UCSD-AML1 (cell line): ENCODE data around the gene GLT1D1.
"Not testable (repeated sequence)": the region's sequence is repeated elsewhere in the genome, so short reads cannot be mapped to it uniquely, and the experiment has no call there.

ENCODE experiments used
- DNase-seq: peaks from one replicate; lab custom pipeline; 2025; ENCODE audit not compliant: unreplicated experiment; lab: John Stamatoyannopoulos, UW

The GLT1D1 gene

GRCh38 chr12:128852885-128853599 is at the start of gene GLT1D1:
GLT1D1 (plus strand) TSS chr12:128853478; CDS start chr12:128853582, 104 bp downstream.
- DNase-seq = no peak

DNA sequence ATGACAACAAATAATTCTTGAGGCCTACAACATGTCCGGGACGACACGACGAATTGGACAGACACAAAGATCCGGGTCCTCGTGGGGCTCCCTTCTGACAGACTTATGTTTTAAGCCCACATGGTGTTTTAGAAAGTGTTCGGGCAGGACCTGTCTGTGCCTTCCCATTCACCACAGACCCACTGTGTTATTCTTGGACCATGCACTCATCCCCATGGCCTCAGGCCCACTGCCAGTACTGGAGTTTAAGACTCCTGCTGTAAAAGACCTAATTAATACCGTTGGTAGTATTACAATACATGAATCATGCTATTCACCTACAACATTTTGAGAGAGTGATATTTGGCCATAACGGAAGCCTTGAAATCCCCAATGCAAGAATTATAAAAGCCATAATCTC is 49.5 kb upstream of the GLT1D1 start:
- DNase-seq = no peak

GRCh38 chr12:128804762-128805161 is 48.5 kb upstream of the GLT1D1 start:
- no peak for DNase-seq

DNA sequence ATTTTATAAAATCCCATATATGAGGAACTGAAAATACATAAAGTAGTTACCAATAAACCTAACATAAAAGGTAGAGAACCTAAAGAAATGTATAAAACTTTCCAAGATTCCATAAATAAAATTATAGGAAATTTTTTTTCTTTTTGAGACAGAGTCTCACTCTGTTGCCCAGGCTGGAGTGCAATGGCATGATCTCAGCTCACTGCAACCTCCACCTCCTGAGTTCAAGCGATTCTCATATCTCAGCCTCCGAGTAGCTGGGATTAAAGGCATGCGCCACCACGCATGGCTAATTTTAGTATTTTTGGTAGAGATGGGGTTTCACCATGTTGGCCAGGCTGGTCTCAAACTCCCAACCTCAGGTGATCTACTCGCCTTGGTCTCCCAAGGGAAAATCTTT is 47.9 kb upstream of the GLT1D1 start:
- not testable (repeated sequence) for DNase-seq

DNA sequence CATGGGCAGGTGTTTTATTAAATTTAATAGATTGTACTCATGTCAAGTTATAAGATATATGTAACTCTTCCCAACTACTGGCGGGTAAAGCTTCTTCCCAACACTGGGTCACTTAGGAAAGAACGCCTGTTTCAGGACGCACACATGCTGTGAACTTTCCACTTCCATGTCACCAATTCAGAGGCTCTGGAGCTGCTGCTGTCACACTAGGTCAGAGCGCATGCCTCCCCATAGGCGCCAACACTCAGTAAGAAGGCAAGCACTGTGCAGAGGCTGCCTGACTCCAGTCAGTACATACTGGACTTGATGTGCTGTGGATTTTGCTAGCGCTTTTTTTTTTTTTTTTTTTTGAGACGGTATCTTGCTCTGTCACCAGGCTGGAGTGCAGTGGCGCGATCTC is 46.7 kb upstream of the GLT1D1 start:
- DNase-seq = no peak

DNA sequence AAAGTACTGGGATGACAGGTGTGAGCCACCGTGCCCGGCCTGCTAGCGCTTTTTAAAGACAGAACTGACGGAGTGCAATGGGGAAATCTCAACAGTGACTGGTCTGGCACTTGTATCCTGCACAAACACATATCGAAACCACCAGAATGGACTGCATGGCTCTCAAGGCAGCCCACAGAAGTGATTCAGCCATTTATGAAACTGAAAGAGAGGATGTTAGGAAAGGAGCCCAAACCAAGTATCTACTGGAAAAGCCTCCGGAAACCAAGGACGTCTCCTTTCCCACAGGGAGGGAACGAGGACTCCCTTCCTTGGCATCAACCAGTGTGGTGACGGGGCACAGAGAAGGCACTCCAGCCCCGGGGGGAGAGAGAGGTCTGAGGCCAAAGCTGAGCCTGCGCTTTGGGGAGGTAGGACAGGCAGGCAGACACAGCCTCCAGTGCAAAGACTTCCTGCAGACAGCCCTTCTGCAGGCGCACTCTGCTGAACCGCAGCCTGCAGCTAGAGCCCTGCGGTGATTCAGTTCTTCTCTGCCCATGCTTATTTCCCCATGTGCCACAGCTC is 46.0 kb upstream of the GLT1D1 start:
- DNase-seq = peak; percentile 57

DNA sequence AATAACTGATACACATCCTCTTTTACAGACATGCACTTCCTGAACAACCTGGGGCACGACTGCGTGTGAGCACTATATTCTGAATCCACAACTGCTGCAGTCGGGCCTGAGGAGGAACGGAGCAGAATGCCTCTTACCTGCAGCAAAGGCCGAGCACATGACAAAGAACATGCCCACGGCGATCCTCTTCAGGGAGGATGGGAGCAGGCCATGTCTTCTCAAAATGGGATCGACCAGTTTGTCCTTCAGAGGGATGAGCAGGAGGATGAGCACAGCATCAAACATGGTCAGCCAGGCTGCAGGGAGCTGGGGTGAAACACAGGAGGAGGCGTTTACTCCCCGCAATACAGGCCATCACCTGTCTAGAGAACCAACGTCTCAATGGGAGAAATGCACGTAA is 44.6 kb upstream of the GLT1D1 start:
- no peak for DNase-seq

GRCh38 chr12:128810182-128811127 is 42.8 kb upstream of the GLT1D1 start:
- no peak for DNase-seq

DNA sequence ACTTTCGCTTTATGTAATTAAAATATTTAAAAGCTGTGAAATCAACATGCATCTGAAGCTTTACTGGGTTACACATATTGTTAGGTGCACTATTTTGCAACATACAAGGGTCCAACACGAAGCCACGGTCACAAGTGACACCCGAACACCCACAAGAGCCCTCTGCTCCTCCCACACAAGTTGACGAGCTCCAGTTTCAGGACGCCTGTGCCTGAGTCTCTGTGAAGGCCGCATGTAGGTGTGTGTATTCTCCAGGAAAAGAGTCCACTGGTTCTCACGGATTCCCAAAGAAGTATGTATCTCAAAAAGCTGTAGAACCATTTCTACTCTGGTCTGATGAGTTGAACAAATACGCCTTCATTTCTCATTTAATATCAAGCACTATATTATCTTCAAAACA is 41.5 kb upstream of the GLT1D1 start:
- DNase-seq = no peak

DNA sequence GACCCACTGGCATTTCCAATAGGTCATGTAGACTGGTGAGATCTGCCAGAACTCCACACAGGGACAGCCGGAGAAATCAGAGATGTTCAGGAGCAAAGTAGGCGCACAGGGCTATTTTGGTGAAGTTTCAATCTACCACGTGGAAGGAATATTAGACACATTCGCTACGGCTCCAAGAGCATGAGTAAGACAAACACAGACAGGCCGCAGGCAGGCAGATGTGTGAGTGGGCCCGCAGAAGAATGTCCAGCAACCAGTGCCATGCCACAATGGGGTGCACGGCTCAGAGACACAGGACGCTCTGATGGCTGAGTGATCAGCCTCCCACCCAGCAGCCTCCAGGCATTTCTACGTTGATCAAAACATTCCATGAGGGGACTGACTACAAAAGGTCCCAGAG is 39.9 kb upstream of the GLT1D1 start:
- DNase-seq = no peak

- DNase-seq = no peak
These were observed 39.4 kb upstream of the GLT1D1 start for GRCh38 chr12:128813883-128814282.

GRCh38 chr12:128814411-128815261 is 38.6 kb upstream of the GLT1D1 start:
- no peak for DNase-seq

GRCh38 chr12:128815779-128816642 is 37.3 kb upstream of the GLT1D1 start:
- DNase-seq = no peak

GRCh38 chr12:128816643-128816920 is 36.7 kb upstream of the GLT1D1 start:
- no peak for DNase-seq

GRCh38 chr12:128817111-128818015 is 35.9 kb upstream of the GLT1D1 start:
- no peak for DNase-seq

DNA sequence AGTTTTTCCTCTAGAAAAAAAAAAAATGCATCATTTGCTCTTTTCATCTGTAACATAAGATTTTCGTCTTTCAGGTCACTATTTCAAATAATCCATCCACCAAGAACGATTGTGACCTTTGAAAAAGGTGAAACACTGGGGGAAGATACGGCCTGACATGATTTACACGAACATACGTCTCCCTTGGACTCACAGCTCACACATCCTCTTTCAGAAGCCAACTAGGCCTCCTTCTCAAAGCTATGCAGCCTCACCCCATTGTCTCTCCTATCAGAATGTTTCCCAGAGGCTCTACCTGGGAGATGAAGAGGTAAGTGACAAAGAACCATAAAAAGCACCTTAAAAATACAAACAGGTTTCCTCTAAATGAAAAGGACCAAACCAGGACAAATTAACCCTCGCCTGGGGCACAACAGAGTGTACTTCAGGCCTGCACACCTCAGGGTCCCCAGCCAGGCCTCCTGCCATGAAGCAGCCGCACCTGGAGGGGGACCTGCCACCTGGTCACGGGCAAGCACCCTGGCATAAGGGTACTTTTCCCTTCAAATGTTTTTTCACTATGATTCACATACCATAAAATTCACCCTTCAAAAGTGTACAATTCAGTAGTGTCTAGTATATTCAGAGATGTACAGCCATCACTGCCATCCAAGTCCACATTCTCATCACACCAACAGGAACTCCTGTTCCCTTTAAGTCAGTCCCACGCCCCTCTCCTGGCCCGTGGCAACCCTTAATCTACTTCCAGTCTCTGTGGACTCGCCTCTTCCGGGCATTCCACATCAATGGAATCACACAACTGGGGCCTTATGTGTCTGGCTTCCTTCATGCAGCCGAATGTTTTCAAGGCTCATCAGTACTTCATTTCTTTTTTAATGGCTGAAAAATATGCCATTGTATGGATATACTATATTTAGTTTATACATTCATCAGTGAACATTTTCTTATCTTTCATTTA is 34.9 kb upstream of the GLT1D1 start:
- DNase-seq = no peak

DNA sequence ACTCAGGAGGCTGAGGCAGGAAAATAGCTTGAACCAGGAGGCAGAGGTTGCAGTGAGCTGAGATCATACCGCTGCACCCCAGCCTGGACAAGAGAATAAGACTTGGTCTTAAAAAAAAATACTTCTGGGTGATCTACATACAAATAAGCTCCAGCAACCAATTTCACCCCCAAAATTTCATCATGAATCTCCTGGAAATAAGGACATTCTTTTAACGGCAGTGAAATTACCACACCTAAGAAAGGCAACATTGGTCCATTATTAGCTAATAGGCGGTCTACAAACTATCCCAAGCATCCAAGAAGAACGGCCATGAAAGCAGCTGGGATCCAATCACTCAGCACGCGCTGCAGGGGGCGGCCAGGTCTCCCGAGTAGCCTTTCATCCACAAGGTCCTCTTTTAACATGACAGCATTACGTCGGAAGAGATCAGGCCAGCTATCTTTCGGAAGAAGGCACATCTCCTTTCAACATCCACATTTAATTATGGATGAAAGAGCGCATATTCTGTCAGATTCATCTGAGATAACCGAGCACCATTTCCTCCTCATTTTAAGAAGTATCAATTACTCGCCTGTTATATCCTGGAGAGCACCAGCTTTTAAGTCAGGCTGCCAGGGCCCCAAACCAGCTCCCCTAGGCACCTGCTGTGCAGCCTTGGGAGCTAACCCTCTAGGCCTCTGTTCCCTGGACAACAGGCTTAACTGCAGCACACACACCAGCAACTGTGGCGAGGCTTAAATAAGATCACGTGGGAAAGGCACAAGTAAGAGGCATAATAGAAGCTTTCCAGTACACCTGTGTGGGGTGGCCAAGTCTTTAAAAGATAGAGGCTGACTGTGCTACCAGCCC is 33.8 kb upstream of the GLT1D1 start:
- DNase-seq = no peak
